ENCODE results near the gene LRFN4.

DNA sequence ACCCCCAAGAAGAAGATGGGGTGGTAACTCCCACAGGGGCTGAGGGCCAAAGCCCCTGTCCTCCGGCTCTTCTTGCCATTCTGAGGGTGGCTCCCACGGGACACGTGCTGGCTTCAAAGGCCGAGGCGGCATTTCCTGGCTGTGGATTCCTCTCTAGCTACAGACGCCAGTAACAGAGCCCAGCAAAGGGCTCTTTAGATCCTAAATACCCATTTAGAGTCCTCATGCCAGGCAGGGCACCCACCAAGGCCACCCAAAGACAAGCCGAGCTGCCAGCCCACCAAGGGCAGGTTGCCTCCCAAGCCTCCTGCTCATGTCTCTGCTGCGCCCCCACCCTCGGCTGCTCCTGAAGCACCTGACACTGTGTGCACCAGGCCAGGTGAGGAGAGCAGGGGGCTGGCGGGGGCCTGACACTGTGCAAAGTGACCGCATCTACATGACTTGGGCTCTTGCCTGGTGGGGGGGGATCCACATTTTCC, 5.7 kb downstream of the LRFN4 start:
- TF ChIP-seq, protein P1, sequence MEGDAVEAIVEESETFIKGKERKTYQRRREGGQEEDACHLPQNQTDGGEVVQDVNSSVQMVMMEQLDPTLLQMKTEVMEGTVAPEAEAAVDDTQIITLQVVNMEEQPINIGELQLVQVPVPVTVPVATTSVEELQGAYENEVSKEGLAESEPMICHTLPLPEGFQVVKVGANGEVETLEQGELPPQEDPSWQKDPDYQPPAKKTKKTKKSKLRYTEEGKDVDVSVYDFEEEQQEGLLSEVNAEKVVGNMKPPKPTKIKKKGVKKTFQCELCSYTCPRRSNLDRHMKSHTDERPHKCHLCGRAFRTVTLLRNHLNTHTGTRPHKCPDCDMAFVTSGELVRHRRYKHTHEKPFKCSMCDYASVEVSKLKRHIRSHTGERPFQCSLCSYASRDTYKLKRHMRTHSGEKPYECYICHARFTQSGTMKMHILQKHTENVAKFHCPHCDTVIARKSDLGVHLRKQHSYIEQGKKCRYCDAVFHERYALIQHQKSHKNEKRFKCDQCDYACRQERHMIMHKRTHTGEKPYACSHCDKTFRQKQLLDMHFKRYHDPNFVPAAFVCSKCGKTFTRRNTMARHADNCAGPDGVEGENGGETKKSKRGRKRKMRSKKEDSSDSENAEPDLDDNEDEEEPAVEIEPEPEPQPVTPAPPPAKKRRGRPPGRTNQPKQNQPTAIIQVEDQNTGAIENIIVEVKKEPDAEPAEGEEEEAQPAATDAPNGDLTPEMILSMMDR (IDR thresholded peaks at IDR 0.05): no peak
- no peak for TF ChIP-seq ZFX (IDR thresholded peaks at IDR 0.05; ENCODE audit: borderline replicate concordance)
